Gastroesophageal sphincter (tissue), 4 donors: ENCODE results near the gene CSNK2A2. TPM values are rescaled to one million over a fixed set of nuclear protein-coding genes. Genes with fewer than 3 reads are reported as not detected.

Experiments
- ATAC-seq: fragments of 150-250 bp; one replicate; pipeline ENCODE4 v1.9.1; 2016; ENCODE audit warnings: mild to moderate bottlenecking, moderate library complexity
- H3K27ac ChIP-seq, 4 donors: fragments of 200-600 bp; sonication (generic) in 3 of 4; 1 replicate in 3 of 4; 2 replicates in 1 of 4; pipeline ENCODE4 v1.5.1; 2016 to 2019
- H3K27me3 ChIP-seq: fragments of 200-600 bp; sonication (generic); one replicate; pipeline ENCODE4 v1.5.1; 2019
- H3K36me3 ChIP-seq, 2 donors: fragments of 200-600 bp; sonication (generic); one replicate each; pipeline ENCODE4 v1.5.1; 2019; ENCODE audit warnings: control low read depth in 1 of 2
- H3K4me1 ChIP-seq, 3 donors: fragments of 200-600 bp; sonication (generic); 1 replicate in 2 of 3; 2 replicates in 1 of 3; pipeline ENCODE4 v1.5.1; 2016 to 2019; ENCODE audit warnings: control low read depth in 2 of 3
- H3K4me3 ChIP-seq, 2 donors: fragments of 200-600 bp; sonication (generic); one replicate each; pipeline ENCODE4 v1.5.1; 2019; ENCODE audit warnings: mild to moderate bottlenecking in 1 of 2, moderate library complexity in 1 of 2
- H3K9me3 ChIP-seq, 3 donors: fragments of 200-600 bp; sonication (generic); one replicate each; pipeline ENCODE4 v1.5.1; 2017 to 2019; ENCODE audit warnings: control low read depth in 2 of 3
- EP300 ChIP-seq: sonication (generic); formaldehyde crosslinking; IDR thresholded peaks from one replicate; pipeline ENCODE4 v1.6.1; 2017; ENCODE audit warnings: antibody characterized with exemption, mild to moderate bottlenecking
- POLR2A ChIP-seq, 2 donors: fragments of 450-650 bp; IDR thresholded peaks; one replicate each; pipeline ENCODE4 v1.6.1; 2017; ENCODE audit warnings: antibody characterized with exemption in 2 of 2, mild to moderate bottlenecking in 2 of 2, moderate library complexity in 1 of 2
- POLR2AphosphoS5 ChIP-seq: sonication (generic); formaldehyde crosslinking; IDR thresholded peaks from one replicate; pipeline ENCODE4 v1.6.1; 2017; ENCODE audit warnings: antibody characterized with exemption
- WGBS, 2 donors: methylation state at CpG; one replicate each; pipeline ENCODE4 v1.1.5; 2018; ENCODE audit warnings: low coverage in 1 of 2; 5-methylcytosine and 5-hydroxymethylcytosine counted together
- total RNA-seq, 4 donors: library from RNA; depleted of rRNA; stranded (reverse); fragments of >200 nt; gene quantifications; one replicate each; pipeline ENCODE4 v1.1.0, GENCODE V29; 2016
- TF ChIP-seq, protein P1 (sequence below), 4 experiments: fragments of 200-600 bp in 2 of 4; fragments of 450-650 bp in 2 of 4; sonication (generic) in 1 of 4; IDR thresholded peaks; one replicate each; pipeline ENCODE4 v1.5.1; 2017 to 2019; ENCODE audit warnings: antibody characterized with exemption in 4 of 4, mild to moderate bottlenecking in 2 of 4, moderate library complexity in 2 of 4

CSNK2A2 gene
- total RNA-seq, 4 donors from 2014 or later: 34.3 to 54.4 (median 39.0) TPM

- H3K4me1 ChIP-seq: no peaks in the 10 kb centered on the region
- H3K4me3 ChIP-seq: no peak overlapping the region
- no peaks in the 10 kb centered on the region for H3K36me3 ChIP-seq
- peaks cover 26% of the 10 kb centered on the region for H3K27me3 ChIP-seq
- H3K9me3 ChIP-seq: peaks cover 0 to 4% (median 0%) of the 10 kb centered on the region in 3 donors
- no peak for TF ChIP-seq POLR2AphosphoS5
- no peak for TF ChIP-seq EP300
- no peak for TF ChIP-seq POLR2A (IDR thresholded peaks at IDR 0.05)
- TF ChIP-seq, protein P1, sequence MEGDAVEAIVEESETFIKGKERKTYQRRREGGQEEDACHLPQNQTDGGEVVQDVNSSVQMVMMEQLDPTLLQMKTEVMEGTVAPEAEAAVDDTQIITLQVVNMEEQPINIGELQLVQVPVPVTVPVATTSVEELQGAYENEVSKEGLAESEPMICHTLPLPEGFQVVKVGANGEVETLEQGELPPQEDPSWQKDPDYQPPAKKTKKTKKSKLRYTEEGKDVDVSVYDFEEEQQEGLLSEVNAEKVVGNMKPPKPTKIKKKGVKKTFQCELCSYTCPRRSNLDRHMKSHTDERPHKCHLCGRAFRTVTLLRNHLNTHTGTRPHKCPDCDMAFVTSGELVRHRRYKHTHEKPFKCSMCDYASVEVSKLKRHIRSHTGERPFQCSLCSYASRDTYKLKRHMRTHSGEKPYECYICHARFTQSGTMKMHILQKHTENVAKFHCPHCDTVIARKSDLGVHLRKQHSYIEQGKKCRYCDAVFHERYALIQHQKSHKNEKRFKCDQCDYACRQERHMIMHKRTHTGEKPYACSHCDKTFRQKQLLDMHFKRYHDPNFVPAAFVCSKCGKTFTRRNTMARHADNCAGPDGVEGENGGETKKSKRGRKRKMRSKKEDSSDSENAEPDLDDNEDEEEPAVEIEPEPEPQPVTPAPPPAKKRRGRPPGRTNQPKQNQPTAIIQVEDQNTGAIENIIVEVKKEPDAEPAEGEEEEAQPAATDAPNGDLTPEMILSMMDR (IDR thresholded peaks at IDR 0.05): no peak
- H3K27ac ChIP-seq: no peak overlapping the region
- WGBS, 2 donors: 65 to 75% methylated on average over 3 of the region's 3 CpGs
- no peak for ATAC-seq
Observed at GRCh38 chr16:58212824-58213655, 15.1 kb upstream of the CSNK2A2 start.

DNA sequence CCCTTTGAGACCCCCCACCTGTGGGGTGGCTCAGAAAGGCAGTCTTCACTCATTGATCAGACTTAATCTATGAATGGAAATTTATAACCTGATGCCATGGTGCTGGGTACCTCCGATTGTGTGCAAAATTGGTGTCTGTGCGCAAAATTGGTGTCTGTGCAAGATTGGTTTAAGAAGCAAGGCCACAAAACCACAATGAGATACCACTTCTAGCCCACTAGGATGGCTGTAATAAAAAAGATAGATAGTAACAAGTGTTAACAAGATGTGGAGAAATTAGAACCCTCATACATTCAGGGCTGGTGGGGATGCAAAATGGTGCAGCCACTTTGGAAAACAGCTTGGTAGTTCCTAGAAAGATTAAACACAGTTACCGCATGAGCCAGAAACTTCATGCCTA, 13.9 kb upstream of the CSNK2A2 start:
- no peaks in the 10 kb centered on the region for H3K36me3 ChIP-seq
- peaks cover 29% of the 10 kb centered on the region for H3K27me3 ChIP-seq
- 63 to 92% methylated on average over 1 to 3 of the region's 3 CpGs for WGBS, 2 donors
- no peak overlapping the region for H3K27ac ChIP-seq
- H3K4me1 ChIP-seq: no peaks in the 10 kb centered on the region
- H3K9me3 ChIP-seq: no peaks in the 10 kb centered on the region
- no peak for ATAC-seq
- H3K4me3 ChIP-seq: no peak overlapping the region
- TF ChIP-seq, protein P1 (IDR thresholded peaks at IDR 0.05): no peak
- TF ChIP-seq POLR2A (IDR thresholded peaks at IDR 0.05) (no peak), POLR2AphosphoS5 (no peak), EP300 (no peak)

GRCh38 chr16:58211245-58211644, 13.3 kb upstream of the CSNK2A2 start:
- Histone ChIP-seq H3K27me3 (peaks cover 23% of the 10 kb centered on the region), H3K4me1 (no peaks in the 10 kb centered on the region), H3K27ac (no peak overlapping the region), H3K4me3 (no peak overlapping the region), H3K9me3 (no peaks in the 10 kb centered on the region), H3K36me3 (no peaks in the 10 kb centered on the region)
- ATAC-seq: no peak
- TF ChIP-seq POLR2A (IDR thresholded peaks at IDR 0.05) (no peak), EP300 (no peak), POLR2AphosphoS5 (no peak)
- TF ChIP-seq, protein P1 (IDR thresholded peaks at IDR 0.05): no peak

DNA sequence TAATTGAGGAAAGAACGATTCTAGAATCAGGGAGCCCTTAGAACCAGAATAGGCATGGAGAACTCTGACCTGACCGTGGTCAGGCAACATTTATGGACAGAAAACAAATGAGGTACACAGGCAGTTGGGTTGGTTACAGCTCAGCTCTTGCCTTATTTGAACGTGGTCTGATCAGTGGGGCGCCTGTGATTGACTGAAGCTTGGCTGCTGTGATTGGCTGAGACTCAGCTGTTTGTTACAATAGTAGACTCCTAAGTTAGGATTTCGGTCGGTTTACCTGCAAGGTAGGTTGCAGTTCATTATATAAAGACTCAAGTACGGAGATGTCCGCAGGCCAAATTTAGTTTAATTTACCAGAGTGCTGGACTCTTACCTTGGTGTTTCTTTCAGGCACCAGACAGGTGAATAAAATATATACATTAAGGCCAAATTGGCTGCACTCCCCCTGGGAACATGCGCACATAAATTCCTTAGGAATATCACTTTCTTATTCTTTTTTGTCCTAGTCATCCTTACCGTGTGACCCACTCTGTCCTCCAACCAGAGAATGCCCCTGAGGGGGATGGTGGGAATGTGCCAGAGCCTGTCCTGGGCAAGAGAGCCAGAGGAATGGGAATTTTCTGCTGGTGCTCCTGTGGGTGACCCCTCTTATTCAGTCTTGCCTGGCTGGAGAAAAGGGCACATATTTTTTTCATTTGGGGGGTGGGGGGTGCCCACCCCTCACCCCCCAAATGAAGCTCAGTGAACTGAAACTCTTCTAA, 7.5 kb upstream of the CSNK2A2 start:
- ATAC-seq: no peak
- TF ChIP-seq EP300 (no peak), POLR2A (IDR thresholded peaks at IDR 0.05) (no peak), POLR2AphosphoS5 (no peak)
- TF ChIP-seq, protein P1 (IDR thresholded peaks at IDR 0.05): no peak
- no peaks in the 10 kb centered on the region for H3K4me1 ChIP-seq
- no peaks in the 10 kb centered on the region for H3K9me3 ChIP-seq
- H3K27me3 ChIP-seq: peaks cover 13% of the 10 kb centered on the region
- no peak overlapping the region for H3K4me3 ChIP-seq
- H3K27ac ChIP-seq: no peak overlapping the region
- H3K36me3 ChIP-seq: no peaks in the 10 kb centered on the region
- WGBS, 2 donors: 46 to 70% methylated on average over 9 to 10 of the region's 10 CpGs
